Dedifferentiated amniotic fluid mesenchymal stem cell (primary cell): ENCODE data around the gene PEX26.
"Not testable (repeated sequence)": the region's sequence is repeated elsewhere in the genome, so short reads cannot be mapped to it uniquely, and the experiment has no call there.

Experiments used
- DNase-seq: peaks from one replicate; pipeline ENCODE4 v3.0.0-alpha.2; 2016; ENCODE audit errors: extremely low spot score

PEX26 gene

DNA sequence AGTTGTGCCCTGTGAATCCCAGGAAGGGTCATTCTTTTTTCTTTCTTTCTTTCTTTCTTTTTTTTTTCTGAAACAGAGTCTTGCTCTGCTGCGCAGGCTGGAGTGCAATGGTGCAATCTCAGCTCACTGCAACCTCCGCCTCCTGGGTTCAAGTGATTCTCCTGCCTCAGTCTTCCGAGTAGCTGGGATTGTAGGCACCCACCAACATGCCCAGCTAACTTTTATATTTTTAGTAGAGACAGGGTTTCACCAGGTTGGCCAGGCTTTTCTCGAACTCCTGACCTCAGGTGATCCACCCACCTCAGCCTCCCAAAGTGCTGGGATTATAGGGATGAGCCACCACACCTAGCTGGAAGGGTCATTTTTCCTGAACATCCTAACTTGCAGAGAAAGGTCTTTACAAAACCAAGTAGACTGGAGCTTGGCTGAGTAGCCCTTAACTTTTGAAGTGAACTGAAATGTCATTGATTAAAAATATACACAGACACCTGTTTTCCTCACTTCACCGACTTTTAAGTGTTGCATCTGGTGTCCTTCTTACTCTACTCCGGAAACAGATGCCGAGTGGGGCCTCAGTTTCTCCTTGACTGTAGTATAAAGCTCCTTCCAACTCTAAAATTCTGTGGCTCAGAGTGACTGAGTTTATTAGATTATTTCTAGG lies 6.4 kb upstream of the PEX26 start:
- DNase-seq, result not testable (repeated sequence)

DNA sequence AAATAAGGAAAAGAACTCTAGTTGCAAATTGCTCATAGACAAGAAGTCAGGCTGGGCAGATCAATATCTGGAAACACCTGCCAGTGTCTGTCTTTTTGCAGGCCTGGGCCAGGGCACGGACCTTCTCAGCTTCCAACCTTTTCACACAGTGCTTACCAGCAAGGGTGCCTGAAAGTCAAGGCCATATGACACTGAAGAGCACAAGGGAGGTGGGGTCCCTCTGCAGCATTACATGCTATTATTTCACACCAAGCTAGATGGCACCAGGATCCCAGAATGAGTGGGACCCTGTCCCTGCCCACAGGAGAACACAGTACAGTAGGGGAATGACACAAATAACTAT lies 5.9 kb upstream of the PEX26 start:
- no peak for DNase-seq

GRCh38 chr22:18073467-18073866 lies 4.3 kb upstream of the PEX26 start:
- DNase-seq, result no peak

GRCh38 chr22:18073927-18074326 lies 3.9 kb upstream of the PEX26 start:
- DNase-seq, result not testable (repeated sequence)

GRCh38 chr22:18075101-18075719 lies 2.6 kb upstream of the PEX26 start:
- DNase-seq, result no peak

GRCh38 chr22:18075720-18076497 lies 1.9 kb upstream of the PEX26 start:
- peak; percentile 95 for DNase-seq

DNA sequence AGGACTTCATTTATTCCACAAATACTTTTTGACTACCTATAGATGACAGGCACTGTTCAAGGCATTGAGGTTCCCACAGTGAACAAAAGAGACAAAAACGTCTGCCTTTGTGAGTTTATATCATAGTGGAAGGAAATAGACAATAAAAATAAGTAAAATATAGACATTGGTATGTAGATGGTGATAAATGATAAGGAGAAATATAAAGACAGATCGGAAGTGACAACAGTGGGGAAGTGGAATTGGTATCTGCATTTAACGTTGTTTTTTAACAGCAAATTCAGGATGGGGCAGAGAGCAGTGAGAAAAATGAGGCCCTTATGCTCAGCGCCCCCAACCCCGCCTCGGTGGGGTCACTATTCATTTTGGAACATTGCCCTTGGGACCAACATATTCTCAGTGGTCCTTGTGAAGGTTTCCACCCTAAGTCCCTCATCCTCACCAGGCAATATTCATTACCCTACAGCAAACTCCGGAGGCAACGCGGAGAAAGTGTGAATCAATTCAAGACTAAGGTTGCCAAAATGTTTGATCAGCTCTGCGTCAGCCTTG lies 627 bp upstream of the PEX26 start:
- DNase-seq, result no peak

- no peak for DNase-seq
Measured at GRCh38 chr22:18078329-18079041, 695 bp downstream of the PEX26 start.

GRCh38 chr22:18079706-18080233 lies 2.0 kb downstream of the PEX26 start:
- no peak for DNase-seq

- no peak for DNase-seq
Measured at GRCh38 chr22:18081416-18081815, 3.6 kb downstream of the PEX26 start.

DNA sequence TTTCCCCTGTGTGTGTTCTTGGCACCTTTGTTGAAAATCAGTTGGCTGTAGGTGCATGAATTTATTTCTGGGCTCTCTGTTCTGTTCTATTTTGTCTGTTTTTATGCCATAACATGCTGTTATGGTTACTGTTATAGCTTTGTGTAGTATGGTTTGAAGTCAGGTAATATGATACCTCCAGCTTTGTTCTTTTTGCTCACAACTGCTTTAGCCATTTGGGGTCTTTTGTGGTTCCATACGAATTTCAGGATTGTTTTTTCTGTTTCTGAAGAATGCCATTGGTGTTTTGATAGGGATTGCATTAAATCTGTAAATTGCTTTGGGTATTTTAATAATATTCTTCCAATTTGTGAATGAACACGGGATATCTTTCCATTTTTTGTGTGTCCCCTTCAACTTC lies 4.7 kb downstream of the PEX26 start:
- no peak for DNase-seq

GRCh38 chr22:18083406-18083805 lies 5.6 kb downstream of the PEX26 start:
- DNase-seq, result no peak

DNA sequence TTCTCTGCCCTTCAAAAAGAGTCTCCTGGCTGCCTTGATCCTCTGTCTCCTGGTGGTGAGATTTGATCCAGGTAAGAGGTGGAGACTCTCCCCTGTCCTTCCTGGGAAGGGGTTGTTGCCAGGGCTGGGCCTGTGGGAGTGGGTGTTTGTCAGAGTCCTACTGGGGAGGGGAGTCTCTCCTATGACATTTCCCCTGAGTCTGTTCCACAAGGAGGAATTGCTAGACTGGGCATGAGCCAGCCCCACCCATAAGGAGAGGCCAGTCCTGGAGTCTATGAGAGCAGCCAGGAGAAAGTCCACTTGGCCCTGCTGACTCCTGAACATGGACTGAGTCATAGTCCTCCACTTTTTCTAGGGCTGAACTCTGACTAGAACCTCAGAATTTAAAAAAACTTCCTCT lies 7.4 kb downstream of the PEX26 start:
- DNase-seq, result no peak

GRCh38 chr22:18087350-18087855 lies 9.6 kb downstream of the PEX26 start:
- no peak for DNase-seq

DNA sequence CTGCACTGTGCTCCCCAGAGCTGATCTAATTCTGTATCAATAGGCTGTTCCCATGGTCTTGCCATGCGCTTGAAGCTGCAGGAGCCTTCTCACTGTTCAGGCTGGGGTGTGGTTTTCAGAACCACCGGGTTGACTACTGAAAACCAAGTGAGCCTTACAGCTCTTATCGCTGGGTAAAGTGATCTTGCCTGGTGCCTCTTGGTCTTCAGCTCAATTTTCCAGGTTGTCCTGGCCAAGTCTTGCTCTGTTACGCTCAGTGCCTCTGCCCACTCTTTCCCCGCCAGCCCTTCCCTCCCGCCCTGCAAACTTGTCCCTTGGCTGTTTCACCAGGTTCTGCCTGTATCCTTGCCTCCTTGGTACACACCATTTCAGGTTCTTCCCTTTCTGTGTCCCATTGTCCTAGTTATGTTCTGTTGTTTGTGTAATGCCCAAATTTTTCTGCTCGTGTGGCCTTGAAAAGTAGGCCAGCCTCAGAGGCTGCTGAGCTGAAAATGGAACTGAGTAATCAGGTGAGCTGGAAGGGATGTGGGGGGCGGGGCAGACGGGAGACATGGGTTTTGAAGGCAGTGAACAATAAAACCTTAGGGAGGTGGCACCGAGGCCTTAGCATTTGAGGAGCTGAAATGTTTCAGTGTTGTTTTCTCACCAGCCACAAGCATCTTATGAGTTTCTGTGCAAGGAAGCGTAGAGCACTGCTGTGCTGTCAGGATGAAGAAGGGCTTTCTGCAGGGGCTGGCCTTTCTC lies 11.2 kb downstream of the PEX26 start:
- DNase-seq, result no peak

- no peak for DNase-seq
Measured at GRCh38 chr22:18090286-18090685, 12.5 kb downstream of the PEX26 start.

DNA sequence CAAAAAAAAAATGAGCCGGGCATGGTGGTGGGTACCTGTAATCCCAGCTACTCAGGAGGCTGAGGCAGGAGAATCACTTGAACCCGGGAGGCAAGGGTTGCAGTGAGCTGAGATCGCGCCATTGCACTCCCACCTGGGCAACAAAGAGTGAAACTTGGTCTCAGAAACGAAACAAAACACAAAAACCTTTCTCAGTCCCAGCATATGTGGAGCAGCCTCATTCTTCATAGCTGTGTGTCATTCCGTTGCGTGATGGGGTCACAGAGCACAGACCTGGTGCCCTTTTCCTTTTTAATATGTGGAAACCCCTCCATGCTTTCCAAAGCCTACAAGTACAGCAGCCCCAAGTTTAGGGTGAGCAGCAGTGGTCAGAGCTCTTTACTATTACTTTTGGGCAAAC lies 13.7 kb downstream of the PEX26 start:
- DNase-seq, result no peak

GRCh38 chr22:18091916-18092526 lies 14.2 kb downstream of the PEX26 start:
- DNase-seq, result no peak

DNA sequence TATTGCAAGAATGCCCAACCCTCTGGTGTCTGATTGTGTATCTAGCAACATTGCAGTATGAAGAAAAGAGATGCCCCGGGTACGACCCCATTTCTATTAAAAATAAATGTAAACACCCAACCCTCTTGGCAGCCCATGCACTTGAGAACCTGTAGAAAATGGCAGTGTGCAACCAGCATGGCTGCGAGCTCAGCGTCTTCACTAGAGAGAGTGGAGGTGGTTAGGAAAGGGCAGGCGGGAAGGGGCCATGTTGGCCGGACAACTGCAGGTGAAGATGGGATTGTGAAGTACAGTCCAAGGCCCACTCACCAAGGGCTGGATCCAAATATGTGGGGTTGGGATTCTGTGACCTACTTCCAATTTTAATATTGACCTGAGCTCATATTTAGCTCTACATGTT lies 15.9 kb downstream of the PEX26 start:
- DNase-seq, result no peak

- DNase-seq, result no peak
Measured at GRCh38 chr22:18095101-18095805, 17.5 kb downstream of the PEX26 start.
